Cerebellar cortex (tissue), 1 donor: Measurements from ENCODE around the gene ROBO2.
A peak's percentile ranks its signal among the peaks of the same experiment; 100 is the strongest.

Experiments
- DNase-seq: peaks from one replicate; pipeline ENCODE4 v3.0.0-alpha.2; 2015; ENCODE audit warnings: low spot score

Gene ROBO2, protein sequence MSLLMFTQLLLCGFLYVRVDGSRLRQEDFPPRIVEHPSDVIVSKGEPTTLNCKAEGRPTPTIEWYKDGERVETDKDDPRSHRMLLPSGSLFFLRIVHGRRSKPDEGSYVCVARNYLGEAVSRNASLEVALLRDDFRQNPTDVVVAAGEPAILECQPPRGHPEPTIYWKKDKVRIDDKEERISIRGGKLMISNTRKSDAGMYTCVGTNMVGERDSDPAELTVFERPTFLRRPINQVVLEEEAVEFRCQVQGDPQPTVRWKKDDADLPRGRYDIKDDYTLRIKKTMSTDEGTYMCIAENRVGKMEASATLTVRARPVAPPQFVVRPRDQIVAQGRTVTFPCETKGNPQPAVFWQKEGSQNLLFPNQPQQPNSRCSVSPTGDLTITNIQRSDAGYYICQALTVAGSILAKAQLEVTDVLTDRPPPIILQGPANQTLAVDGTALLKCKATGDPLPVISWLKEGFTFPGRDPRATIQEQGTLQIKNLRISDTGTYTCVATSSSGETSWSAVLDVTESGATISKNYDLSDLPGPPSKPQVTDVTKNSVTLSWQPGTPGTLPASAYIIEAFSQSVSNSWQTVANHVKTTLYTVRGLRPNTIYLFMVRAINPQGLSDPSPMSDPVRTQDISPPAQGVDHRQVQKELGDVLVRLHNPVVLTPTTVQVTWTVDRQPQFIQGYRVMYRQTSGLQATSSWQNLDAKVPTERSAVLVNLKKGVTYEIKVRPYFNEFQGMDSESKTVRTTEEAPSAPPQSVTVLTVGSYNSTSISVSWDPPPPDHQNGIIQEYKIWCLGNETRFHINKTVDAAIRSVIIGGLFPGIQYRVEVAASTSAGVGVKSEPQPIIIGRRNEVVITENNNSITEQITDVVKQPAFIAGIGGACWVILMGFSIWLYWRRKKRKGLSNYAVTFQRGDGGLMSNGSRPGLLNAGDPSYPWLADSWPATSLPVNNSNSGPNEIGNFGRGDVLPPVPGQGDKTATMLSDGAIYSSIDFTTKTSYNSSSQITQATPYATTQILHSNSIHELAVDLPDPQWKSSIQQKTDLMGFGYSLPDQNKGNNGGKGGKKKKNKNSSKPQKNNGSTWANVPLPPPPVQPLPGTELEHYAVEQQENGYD (N-terminal part only)

DNA sequence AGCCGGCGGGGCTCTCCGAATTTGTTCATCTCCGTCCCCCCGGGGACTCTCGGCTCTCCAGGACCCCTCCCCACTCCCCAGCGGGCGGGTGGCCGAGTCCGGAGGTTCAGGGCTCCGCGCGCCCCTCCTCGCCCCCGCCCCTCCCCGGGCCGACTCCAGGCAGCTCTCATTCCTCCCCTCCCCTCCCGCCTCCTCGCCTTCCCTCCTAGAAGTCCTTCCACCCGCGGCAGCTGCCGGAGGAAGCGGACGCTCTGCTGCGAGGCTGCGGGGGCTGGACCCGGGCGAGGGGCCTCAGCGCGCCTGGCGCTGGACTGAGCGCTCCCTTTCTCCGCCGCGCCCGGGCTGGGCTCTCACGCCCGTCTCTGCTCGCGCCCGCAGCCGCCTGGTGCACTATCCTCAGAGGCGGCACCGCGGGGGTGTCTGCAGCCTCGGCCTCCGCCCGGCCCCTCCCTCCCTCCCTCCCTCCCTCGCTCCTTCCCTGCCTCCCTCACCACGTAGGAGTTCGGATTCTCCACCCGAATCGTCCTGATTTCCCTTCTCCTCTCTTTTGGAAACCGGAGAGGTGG, at the start of gene ROBO2:
Gene ROBO2, plus strand, starts transcription at position 494 of the 566 bp plus-strand sequence. CDS start 687 bp downstream, outside the sequence.
- DNase-seq: peak; percentile 70

DNA sequence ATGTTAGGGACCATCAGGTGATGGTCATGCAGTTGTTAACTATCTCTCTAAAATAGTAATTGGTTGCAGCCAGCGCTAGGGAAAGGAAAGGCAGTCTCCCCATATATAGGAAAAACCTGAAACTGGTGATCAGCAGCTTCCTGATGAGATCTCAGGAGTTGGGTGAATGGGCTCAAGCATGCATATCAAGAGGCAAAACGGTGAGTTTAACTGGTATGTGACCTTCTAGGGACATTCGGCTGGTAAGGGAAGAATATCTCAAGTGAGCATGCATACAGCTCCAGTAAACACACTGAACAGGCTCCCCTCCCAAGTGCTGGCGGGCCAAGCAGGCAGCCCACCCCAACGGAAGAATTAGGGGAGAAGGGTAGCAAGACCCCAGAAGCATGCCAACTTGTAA, 49.3 kb upstream of the ROBO2 start:
- no peak for DNase-seq

DNA sequence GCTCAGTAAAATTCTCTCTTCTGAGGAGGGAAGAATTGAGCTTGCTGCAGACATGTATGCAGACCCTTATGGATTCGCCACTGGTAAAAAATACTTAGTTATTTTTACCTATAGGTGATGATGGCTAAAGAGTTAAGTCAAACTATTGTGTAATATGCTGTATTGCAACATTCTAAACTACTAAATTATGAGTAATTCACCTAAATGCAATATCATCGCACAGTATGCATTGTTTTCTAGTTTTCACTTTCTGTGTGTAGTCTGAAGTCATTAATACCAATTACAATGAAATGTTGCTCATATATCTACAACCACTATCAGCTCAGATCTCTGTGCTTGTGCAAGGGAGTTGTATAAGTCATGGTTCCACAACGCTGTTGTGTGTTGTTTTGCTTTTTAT, 48.7 kb upstream of the ROBO2 start:
- no peak for DNase-seq

DNA sequence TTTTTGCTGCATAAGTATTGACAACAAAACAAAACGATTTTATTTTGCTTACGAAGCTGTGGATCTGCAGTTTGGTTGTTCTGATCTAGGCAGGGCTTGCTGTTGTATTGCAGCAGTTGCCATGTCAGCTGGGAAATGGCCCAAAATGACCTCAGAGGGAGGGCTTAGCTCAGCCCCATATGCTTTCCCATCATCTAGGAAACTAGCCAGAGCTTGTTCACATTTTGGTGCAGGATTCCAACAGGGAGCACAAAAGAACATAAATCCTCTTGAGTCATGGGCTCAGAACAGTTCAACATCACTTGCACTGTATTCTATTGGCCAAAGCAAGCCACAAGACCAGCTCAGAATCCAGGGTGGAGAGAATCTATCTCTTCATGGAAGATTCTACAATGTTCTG, 42.2 kb upstream of the ROBO2 start:
- peak; percentile 89 for DNase-seq

DNA sequence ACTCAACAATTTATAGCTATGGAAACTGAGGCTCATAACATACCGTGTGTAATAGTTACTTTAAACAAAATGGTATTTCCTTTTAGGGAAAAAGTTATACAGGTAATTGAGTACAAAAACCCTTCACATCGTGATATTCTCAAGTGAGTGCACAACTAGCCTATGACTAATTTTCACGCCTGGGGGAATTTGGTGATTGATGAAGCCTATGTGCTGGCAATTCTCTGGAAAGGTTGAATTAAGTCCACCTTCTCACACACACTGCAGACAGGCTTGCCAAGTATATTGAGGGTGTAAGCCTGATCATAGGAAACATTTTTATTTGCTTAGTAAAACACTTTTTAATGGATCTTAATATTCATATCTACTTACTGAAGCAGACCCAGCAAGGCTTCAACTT, 41.3 kb upstream of the ROBO2 start:
- DNase-seq: no peak

DNA sequence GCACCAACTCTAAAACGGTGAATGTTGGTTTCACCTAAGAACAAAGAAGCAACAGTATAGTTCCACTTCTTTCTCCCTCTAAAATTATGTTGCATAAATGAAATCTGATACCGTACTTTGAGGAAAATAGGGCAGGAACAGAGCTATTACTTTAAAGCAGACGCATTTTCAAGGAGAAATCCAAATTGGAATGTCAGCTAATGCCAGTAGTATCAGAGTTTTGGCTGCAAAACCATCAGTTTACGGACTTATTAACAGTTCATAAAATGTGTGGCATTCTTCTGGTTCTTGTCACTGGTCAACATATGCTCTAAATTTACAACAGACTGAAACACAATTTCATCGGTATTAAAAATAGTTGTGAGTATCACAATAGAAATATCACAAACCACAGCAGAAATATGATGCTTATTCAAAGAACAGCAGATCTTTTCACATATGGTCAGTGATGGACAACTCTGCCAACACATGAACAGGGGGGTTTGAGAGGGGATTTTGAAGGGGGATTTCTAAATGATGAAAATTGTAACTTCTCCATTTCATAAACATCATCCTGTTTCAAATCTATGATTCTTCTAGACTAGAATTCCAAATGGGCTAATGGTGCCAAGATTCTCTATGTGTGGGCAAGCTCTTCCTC, 38.7 kb upstream of the ROBO2 start:
- DNase-seq: peak; percentile 34

DNA sequence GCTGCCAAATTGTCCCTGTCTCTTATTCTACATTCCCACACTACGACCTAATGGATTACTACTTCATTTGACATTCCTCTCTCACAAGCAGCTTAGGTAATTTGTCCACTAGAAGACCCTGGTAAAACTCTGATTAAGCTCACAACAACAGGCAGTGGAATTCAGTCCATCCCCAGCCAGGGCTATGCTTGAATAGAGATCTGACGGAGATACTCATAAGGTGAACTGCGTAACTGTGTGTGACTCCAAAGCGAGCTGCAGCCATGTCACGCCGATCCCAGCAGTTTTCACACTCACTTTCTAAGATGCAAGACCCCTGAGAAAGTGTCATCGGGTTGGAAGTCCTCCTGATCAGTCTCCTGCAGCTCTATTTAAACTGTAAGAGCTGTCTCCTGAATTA, 25.7 kb upstream of the ROBO2 start:
- DNase-seq: no peak

DNA sequence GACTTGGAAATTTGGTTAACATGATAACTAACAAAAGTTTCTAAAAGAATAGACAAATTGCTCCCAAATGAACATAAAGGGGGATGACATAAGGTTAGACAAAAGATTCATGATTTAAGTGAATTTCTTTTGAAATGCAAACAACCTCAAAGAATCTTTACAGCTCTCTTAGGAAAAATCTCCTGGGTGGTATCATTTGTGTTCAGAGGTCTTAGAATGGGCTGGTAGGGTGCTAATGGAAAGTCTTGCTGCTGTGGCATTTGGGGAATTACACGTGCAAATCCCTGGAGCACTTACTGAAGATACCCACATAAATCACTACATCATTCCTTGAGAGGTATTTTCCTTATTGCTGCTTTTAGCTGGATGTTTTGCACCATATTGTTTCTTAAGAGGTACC, 14.4 kb upstream of the ROBO2 start:
- no peak for DNase-seq

DNA sequence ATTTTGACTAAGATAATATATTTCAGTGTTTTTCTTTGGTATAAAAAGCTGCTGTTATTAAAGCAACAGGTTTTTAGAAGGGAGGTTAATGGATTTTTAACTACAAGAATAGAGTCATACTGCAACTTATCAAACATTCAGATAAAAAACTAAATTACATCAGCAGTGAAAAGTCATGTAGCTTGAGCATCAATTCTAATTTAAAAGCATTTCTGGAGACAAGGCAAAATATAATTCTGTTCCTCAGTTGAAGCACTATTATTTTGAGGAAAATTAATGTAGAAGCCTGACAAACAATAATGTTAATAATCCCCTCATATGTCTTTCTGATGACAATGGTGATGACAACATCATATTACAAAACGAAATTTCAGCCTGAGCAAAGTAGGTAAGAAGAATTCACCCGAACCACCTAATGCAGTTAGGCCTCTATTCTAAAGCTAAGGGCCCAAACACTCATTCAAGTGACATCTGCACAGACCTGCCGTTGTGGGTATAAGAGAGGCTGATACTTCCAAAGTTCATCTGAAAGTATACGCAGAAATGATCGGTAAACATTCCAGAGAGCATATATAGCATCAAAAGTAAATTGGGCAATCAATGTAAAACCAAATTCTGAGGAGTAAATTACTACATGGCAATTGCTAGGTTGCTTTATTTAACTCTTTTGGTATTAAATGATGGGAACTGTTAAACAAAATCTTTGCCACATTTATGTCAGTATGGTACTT, 12.8 kb upstream of the ROBO2 start:
- DNase-seq: no peak

DNA sequence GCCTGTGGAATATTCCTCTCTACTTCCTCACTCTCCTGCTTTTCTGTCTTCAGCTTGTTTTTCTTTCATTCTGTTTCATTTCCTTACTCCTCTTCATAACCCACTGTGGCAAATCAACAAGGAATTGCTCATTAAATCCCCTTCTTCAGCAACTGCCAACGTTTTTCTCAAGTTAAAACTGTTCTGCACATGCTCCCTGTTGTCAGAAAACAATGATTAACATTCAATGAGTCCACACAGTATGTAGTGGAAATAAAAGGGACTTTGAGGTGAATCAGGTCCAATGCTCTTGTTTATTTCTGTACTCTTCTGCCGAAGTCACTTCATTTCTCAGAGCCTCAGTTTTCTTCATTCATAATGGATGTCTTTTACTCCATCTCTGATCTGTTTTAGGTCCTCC, 11.9 kb upstream of the ROBO2 start:
- no peak for DNase-seq

DNA sequence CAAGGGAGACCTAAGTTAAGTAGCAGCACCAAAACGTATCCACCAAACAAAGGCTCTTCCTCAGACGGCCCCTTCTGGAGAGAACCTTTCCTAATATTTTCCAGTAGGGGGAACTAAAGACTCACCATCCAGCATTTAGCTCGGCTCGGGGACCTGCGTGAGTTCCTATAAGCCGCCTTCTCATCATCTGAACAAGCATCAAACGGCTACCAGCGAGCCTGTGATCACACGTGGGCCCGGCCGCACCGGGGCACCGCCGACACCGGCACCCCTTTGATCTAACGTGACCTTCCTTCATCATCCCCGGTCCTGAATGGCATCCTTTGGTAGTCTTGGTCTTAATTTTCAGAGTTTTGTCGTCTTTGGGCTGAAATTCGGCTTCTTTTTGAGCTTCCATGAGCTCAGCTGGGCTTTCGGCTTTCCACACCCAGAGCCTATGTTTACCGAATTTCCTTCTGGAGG, 1.4 kb upstream of the ROBO2 start:
- DNase-seq: peak; percentile 94

DNA sequence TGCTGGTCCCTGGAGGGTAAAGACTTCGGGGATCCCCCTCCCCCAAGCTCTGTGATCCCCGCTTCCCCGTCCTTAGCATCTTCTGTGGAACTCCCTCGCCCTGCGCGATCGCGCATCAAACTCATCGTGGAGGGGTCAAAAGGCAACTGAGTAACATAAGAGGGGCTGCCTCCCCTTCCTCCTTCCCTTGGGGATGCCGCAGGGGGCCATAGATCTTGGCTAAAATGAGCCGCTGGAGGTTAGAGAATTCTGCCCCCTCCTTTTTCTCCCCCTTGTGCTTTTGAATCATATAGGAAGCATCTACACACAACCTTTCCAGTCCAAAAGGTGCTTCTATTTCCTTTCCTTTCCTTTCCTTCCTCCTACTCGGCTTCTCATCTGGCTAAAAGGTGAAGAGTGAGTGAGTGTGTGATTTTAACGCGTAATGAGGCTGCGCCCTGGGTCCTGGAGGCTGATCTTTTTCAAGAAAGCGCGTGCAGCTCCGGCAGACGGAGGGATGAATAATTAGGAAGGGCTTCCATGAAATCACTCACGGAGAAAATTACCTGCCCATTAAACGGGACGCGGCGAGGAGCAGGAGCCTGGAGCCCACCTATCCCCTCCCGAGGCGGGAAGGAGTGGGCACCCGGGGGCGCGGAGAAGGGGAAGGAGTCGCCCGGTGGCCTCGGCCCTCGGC, 831 bp upstream of the ROBO2 start:
- DNase-seq: peak; percentile 64

DNA sequence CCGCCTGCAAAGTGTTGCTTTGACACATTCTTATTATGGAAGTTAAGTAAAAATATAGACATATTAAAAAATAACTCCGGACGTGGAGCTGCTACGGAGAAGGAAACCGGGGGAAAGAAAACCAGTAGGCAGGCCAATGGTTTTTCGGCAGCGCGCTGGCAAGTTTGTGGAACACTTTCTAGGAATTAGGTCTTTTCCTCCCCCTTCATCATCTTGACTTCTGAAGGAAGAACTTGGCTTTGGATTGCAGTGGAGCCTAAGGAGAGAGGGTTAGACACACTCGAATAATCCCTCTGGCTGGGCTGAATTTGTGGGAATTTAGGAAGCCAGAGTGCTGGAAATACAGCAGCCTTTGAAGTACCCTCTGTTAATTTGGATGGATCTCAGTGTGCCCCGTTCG, 317 bp downstream of the ROBO2 start:
- DNase-seq: peak; percentile 44

DNA sequence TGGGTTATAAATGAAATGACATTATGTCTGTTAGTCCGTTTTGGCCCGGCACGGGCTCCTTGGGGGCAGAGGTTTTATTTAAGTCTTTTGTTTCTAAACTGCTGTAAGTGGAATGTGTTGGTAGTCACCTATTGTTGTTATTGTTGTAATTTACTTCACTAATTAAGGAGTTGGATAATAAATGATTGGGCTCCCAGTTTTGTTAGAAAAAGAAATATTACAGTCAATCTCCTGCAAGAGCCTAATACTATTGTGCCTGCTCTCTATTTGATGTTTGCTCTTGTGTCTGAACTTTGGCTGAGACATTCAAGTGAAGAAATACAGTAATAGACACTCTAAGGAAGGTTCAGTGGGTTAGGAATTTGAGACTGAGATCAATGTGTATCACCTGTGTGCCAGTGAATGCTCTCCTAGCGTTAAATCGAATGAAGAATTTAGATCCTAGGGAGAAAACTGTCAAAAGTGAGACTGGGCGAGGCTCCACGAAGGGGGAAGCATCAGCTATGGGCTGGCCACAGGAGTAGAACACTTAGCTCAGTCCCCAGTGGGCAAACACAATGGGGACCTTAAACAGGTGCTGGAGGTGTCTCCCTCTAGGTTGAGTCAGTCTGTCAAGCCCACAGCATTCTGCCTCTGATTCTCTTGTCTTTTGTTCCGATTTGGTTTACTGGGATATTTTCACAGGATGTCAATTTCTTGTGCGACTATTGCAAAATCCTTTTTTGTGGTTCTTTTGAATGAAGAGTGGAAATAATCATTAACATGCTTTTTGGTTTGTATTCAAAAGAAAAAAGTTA, 1.2 kb downstream of the ROBO2 start:
- peak; percentile 41 for DNase-seq

DNA sequence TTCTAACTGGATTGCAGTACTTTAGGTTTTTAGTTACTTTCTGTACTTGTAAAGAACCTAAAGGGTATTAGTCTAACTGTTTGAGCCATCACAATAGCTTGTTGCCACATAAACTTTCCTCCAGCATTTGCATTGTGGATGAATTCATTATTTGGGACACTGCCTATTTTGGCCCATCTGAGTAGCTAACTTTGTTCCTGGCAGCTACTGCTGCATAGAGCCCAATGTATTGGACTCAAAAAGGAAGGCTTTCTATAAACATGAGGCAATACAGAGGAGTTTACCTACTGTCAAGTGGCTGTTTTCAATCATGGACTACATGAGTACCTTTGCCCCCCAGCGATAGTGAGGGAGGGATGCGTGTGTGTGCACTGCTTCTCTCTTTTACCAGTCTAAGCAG, 1.9 kb downstream of the ROBO2 start:
- DNase-seq: peak; percentile 47

DNA sequence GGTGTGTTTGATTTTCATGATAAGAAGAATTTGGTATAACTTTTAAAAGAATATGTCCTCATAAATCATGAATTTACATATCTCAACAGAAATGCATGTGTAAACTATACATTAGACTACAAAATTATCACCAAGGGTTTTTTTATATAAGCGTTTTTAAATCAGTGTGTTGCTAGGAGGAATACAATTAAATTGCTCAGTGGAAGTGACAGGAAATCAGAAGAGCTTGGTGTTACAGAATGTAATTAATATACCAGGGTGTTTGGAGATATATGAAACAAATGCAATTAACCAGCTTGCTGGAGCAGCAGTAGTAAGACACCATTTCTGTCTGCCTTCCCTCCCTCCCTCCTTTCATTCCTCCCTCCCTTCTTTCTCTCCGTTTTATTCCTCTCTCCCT, 2.4 kb downstream of the ROBO2 start:
- DNase-seq: peak; percentile 25

DNA sequence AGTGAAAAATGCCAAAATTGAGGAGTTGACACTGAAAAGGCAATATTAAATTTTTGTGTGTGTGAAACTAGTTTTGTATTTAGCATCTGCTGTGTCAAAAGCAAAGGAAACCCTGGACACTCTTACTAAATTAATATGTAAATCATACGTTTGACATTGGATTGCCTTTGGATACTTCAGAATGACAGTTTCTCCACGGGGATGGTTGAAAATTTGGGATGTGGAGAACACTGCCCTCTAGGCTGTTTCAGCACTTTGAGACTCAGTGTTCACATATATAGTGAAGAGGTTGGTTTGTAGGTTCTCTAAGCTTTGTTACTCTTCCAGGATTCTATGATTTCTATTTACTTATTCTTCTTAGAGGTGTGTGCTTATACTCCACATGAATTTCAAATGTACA, 3.0 kb downstream of the ROBO2 start:
- peak; percentile 79 for DNase-seq

DNA sequence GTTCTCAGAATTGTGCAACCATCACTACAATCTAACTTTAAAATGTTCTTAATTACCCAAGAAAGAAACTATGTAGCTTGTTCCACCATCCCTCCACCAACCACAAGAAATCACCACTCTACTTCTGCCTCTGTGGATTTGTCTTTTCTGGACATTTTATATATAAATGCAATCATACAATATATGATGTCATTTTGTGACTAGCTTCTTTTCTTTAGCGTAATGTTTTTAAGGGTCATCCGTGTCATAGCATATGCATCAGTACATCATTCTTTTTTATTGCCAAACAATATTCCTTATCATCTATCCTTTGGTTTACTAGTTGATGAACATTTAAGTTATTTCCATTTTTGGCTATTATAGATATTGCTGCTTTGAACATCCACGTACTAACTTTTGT, 5.8 kb downstream of the ROBO2 start:
- no peak for DNase-seq

DNA sequence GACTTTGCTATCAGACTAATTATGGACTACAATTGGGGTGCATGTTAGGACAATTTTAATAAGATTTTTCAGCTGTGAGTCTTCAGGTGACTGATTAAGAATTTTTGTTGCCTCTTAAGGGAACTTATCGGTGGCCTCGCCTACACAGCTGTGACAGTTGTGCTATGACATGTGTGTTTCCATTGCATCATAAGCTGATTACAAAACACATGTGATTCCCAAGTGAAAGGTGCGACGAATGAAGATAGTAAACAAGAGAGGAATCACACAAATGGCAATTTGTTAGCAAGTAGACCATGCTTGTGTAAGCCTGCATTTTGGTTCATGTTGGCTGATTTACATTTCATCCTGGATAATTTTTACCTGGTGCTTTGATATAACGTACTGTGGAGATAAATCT, 8.3 kb downstream of the ROBO2 start:
- DNase-seq: no peak

DNA sequence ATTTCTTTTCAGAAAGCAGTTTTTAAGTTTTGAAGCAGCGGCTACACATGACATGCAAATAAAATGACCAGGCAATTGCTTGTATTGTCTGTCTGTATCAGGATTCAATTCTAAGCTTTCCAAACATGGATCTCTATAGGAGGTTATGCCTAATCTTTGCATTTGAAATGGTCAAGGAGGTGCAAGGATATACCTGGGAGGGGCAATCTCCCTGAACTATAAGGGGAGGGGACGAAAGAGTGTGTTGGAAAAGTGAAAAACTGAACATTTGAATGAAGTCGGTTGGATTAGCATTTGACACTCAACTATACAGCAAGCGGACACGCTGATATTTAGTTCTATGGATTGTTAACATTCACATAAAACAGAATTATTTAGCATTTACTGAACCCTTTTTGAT, 11.7 kb downstream of the ROBO2 start:
- no peak for DNase-seq
